CD4-positive, alpha-beta T cell treated with Interleukin-4 for 1 hour (primary cell): Measurements from ENCODE around the gene HOGA1.
"Not testable (repeated sequence)": the region's sequence is repeated elsewhere in the genome, so short reads cannot be mapped to it uniquely, and the experiment has no call there.

Experiments used
- DNase-seq, 2 donors: peaks; one replicate each; pipeline ENCODE4 v3.0.0-alpha.2; 2020 to 2022

Gene HOGA1

DNA sequence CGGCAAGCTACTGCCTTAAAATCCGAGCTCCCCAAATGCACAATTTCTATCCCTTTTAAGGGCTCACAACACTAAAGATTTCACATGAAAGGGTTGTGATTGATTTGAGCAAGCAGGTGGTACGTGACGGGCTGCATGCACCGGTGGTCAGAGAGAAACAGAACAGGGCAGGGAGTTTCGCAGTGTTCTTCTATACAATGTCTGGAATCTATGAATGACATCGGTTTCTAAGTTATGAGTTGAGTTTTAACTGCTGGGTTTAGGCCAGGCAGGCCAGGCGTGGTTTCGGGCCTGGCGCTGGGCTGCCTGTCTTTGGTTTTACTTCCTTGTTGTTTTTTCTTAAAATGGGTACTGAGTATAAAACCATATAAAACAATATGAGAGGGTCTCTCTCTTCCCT, 28.6 kb upstream of the HOGA1 start:
- not testable (repeated sequence) for DNase-seq

DNA sequence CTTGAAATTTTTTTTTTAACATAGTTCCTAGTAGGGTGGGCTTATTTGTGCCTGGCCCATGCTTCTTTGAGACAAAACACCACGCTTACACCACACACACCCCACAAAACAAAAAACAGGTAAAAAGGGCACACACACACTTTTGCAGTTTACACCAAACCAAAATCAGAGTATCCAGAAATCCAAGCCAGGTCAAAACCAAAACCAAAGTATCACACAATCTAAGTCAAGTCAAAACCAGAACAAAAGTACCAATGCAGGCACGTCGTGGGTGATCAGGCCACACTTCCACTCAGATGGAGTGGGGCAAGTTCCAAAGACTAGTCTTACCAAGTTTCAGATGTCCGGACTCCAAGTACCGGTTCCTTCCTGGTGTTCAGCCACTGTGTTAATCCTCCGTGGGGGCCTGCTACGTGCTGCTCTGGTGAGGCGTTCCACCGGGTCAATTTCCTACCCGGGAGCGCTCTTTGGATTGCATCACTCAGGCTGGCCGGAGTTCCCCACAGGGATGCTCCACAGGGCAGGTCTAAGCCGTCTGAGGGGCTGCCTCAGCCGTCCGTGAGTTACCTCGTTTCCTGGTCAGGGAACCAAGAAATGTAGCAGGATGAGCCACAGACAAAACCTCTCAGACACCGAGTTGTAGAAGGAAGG, 23.3 kb upstream of the HOGA1 start:
- not testable (repeated sequence) for DNase-seq

DNA sequence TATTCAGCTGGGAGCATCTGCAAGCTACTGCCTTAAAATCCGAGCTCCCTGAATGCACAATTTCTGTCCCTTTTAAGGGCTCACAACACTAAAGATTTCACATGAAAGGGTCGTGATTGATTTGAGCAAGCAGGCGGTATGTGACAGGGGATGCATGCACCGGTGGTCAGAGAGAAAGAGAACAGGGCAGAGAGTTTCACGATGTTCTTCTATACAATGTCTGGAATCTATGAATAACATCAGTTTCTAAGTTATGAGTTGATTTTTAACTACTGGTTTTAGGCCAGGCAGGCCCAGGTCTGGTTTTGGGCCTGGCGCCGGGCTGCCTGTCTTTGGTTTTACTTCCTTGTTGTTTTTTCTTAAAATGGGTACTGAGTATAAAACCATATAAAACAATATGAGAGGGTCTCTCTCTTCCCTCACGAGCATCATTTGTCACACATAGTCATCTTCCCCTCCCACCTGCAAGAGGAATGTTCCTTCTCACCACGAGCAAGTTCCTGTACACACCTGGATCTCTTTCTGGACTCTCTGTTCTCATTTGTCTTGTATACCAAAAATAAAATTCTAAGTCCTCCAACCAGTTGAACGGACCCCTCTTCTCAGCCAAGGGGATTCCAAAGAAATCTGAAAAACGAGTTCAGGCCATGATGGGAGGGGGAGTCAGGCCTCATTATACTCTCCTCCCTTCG, 22.7 kb upstream of the HOGA1 start:
- DNase-seq: not testable (repeated sequence)

DNA sequence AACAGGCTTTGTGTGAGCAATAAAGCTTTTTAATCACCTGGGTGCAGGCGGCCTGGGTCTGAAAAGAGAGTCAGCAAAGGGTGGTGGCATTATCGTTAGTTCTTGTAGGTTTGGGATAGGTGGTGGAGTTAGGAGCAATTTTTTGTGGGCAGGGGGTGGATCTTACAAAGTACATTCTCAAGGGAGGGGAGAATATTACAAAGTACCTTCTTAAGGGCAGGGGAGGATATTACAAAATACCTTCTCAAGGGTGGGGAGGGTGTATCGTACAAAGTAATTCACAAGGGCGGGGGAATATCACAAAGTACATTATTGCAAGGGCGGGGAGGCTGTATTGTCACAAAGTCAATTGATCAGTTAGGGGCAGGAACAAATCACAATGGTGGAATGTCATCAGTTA, 21.9 kb upstream of the HOGA1 start:
- DNase-seq: not testable (repeated sequence)

DNA sequence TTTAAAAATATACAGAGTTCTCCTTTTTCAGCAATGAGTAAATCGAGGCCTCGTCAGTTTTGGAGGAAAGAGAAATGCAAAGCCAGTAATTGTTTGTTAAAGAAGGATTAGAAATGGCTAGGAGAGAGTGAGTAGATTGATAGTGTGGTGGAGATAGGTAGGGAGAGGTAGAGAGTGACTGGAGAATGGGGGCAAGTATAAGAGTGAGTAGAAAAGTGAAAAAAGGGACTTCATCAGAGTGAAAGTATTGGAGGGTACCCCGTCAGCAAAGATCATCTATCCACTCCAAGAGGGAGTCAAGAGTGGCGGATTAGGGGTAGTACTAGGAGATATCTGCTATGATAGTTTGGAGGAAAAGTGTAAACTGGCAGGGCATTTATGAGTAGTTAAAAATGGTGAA, 20.9 kb upstream of the HOGA1 start:
- DNase-seq: no peak

DNA sequence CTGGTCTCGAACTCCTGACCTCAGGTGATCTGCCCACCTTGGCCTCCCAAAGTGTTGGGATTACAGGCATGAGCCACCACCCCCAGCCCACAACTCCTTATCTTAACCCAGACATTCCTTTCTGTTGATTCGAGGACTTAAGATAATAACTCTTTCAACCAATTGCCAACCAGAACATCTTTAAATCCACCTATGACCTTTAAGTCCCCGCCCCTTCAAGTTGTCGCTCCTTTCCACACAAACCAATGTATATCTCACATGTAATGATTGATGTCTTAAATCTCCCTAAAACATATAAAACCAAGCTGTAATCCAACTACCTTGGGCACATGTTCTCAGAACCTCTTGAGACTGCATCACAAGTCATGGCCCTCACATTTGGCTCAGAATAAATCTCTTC, 19.4 kb upstream of the HOGA1 start:
- no peak for DNase-seq

DNA sequence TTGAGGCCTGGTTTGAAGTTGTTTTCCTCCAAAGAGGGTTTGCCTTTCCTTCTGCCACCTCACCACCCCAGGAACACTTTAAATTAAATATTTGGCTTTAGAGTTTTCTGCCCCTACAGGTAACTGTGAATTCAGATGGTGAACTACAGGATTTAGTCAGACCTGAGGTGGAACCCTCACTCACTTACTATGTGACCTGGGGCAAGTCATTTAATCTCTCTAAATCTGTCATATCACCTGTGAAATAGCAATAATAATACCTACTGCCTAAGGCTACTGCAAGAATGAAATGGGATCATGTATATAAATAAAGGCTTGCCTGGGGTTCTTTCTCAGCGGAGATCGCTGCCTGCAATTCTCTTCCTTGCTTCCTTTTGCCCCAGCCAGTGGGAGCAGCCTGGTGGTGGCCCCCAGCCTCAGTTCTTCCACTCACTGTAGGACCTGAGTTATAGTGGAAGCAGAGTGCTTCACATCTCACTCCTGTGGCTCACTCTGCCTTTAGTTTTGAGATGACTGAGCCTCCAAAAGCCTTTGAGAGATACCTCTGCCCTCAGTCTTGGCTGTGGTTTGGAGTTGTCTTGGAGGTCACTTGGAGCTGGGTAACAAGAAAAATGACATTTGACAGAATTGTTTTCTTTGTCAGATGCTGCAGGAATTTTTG, 17.7 kb upstream of the HOGA1 start:
- DNase-seq: no peak

DNA sequence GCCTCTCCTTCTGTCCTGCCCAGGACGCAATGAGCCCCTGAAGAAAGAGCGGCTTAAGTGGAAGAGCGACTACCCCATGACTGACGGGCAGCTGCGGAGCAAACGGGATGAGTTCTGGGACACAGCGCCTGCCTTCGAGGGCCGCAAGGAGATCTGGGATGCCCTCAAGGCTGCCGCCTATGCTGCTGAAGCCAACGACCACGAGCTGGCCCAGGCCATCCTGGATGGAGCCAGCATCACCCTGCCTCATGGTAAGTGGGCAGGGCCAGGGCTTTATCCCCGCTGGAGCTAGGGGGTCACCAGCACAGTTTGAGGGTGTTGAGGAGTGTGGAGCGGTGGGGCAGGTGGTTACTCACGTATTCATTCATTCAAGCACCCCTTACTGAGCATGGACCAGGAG, 16.3 kb upstream of the HOGA1 start:
- no peak for DNase-seq

DNA sequence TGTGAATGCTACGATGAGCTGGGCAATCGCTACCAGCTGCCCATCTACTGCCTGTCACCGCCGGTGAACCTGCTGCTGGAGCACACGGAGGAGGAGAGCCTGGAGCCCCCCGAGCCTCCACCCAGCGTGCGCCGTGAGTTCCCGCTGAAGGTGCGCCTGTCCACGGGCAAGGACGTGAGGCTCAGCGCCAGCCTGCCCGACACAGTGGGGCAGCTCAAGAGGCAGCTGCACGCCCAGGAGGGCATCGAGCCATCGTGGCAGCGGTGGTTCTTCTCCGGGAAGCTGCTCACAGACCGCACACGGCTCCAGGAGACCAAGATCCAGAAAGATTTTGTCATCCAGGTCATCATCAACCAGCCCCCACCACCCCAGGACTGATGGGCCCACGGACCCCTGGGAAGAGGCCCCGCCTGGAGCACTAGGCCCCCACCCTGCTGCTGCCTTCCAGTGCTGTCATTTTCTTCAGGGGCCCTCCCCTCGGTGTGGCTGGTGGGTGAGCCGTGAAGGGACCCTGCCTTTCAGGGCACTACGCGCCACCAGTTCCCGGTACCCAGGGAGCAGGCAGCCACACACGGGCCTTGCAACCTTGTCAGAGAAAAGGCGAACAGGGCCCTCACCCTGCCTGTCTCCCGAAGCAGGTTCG, 13.9 kb upstream of the HOGA1 start:
- no peak for DNase-seq

DNA sequence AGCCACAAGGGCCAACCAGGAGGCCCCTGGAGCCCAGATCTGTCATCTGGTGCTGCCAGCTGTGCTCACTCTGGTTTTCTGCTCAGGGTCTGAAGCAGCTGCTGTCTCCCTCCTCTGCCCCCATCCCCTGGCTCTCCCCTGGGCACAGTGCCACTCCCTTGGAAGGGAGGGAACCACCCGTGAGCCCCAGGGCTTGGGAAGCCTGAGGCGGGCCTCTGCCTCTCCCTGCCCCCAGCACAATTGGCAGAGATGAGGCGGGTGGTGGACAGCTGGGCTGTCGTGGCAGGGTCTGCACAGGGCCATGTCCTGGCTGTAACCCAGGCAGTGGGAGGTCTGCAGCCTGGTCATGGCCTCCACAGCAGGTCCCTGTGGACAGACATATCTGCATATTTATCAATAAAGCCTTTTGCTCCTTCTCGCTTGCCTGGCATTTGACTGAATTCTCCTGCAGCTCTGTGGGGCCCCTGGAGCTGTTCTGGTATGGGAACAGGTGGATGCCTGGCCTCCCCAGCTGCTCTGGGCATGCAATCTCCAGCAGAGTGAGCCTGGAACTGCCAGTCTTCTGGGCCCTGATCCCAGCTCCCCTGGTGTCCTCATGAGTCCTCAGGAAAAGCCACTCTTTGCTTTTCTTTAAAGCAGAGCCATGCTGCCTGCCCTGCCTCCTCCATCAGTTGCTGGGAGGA, 13.3 kb upstream of the HOGA1 start:
- DNase-seq: no peak

DNA sequence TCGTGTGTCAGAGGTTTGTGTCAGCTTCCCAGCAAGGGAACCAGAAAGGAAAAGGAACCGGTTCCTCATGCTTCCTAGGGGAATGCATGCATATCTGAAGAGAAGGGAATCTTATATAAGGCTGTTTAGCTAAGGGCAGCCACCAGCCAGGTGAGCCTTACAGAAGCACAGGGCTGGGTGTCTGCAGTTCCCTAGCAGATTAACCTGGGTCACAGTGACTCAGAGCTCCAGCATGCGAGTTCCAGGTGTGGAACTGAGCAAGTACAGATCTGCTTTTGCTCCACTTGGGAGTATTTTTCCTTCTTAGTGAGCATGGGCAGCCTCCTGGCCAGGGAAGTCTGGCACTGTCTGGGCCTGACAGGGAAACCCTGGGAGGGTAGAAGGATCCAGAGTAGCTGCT, 12.6 kb upstream of the HOGA1 start:
- DNase-seq: no peak

DNA sequence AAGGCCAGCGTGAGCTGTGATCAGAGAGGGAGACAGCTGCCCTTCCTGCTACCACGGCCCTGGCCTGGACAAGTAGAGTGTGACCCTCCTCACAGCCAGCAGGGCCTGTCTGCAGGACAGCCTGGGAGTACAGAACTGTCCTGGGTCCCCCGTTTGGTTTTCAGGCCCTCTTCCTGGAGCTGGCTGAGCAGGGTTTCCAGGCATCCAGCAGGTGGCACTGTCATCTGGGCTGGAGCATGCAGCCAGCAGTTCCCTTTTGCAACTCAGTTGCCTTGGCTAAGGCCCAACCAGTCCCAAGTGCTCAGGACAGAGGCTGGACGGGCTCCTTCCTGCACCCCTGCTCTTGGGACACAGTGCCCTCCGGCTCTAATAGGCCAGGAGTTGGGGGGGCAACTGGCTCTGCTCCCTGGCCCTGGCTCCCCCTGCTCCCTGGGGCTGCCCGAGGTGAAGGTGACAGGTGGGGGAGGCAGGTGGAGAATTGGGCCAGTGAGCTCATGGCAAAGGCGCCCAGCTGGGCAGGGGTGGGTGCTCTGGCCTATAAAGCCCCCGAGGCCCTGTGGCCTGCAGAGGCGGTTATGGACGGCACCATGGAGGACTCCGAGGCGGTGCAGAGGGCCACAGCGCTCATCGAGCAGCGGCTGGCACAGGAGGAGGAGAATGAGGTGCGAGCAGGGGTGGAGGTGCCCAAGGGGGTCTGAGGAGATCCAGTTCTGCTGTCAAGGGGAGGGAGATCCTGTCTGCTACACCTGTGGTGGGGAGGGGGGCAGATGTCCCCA, 11.8 kb upstream of the HOGA1 start, which contains the start of gene ANKRD2:
TSS of gene ANKRD2 (plus strand) at position 566 of the 776 bp plus-strand sequence. CDS start at position 576, 10 bp downstream.
- DNase-seq: peak; percentile 41 to 59

DNA sequence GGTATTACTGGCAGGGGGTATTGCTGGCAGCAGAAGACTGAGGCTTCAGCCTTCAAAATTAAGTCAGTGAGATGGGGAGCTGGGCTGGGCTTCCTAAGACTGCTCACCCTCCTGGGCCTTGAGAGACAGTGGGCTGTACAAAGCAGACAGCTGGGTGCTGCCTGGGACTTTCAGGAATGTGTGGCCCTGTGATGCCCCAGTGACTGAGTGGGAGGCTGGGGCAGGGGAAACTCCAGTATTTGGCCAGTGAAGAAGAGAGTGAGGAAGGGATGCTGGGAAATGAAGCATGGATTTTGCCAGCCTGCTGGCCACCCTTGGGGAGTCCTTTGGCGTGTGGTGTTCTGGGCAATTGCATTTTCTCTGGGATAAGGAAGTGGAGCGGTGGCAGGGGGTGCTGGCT, 11.2 kb upstream of the HOGA1 start:
- no peak for DNase-seq

DNA sequence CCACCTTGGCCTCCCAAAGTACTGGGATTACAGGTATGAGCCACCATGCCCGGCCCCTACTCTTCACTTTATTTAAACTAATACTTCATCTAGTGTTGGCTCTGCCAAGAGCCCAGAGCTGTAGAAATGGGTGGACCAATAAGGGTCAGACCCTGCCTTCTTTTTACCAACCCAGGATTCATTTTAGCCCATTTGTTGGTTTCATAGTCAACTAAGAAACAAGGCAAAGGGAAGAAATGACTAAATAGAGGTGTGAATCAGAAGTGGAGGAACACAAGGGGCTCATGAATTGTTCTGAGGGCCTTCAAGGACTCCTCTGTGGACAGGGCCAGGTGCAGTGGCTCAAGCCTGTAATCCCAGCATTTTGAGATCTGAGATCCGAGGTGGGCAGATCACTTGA, 10.5 kb upstream of the HOGA1 start:
- no peak for DNase-seq

DNA sequence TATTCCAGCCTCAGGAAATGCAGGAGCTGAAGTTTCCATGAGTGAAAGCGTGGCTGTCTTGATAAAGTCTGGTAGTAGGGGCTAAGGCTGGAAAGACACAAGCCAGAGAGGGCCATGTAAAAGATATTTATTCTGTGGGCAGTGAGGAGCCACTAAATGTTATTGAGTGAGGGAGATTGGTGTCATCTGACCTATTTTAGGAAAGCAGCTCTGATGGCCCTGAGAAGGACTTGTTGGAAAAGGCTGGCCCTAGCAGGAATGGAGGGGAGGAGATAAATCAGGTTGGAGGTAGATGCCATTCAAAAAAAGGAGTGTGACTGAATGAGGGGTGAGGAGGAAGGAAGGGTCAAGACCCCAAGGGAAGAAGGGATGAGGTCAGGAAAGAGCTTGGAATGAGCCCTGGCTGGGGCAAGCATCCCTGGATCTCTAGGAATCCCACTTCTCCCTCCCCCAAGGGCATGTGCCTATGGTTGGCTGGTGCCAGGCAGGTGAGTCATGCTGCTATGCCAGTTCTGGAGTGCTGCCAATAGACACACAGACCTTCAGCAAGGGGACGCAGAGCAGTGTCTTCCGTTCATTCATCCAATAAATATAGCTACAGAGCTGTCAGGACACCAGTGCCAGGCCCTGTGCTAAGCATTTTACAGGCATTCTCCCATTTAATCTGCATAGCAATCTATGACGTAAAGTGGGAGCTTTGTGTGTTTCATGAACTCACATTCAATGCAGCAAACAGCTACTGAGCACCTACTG, 9.6 kb upstream of the HOGA1 start:
- DNase-seq: no peak

DNA sequence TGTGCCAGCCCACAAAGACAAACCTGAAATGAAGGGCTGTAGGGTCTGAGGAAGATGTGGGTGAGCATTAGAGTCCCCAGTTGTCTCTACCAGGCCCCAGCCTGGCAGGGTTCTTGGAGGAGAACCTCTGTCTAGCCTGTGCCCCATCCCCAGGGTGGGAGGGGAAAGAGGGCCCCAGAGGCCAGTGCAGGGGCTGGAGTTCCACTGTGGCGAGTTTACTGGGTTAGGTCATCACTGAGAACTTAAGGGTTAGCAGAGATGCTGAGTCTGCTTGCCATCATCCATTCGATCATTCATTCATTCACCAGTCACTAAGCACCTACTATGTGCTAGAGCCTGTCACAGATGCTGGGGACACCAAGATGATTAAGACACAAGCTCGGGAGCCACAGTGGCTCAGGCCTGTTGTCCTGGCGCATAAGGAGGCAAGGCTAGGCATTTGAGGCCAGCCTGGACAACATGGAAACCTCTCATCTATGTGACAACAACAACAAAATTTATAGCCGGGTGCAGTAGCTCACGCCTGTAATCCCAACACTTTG, 9.0 kb upstream of the HOGA1 start:
- DNase-seq: no peak

DNA sequence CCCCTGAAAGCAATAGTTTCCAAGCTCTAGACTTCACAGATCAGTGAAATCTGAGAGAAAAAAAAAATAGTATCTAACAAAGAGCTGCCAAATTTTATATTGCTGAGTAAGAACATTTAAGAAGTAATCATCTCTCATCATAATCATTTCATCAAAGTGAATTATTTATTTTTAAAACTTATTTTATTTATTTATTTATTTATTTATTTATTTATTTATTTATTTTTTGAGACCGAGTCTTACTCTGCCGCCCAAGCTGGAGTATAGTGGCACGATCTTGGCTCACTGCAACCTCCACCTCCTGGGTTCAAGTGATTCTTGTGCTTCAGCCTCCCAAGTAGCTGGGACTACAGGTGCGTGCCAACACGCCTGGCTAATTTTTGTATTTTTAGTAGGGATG, 7.7 kb upstream of the HOGA1 start:
- not testable (repeated sequence) for DNase-seq

DNA sequence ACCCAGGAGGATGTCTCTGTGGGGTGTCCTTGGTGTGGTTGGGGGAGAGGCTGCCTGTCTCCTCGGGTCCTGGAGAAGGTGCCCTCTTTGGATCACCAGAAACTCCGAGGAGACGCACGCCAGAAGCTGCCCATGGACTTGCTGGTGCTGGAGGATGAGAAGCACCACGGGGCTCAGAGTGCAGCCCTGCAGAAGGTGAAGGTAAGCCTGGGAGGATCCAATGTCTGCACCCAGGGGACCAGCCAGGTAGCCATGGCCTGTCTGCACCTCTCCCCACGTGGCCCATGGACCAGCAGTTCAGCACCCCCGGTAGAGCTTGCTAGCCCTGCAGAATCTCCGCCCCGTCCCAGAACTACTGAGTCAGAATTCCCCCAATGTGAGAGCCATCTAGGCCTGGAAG, 6.5 kb upstream of the HOGA1 start:
- DNase-seq: no peak

DNA sequence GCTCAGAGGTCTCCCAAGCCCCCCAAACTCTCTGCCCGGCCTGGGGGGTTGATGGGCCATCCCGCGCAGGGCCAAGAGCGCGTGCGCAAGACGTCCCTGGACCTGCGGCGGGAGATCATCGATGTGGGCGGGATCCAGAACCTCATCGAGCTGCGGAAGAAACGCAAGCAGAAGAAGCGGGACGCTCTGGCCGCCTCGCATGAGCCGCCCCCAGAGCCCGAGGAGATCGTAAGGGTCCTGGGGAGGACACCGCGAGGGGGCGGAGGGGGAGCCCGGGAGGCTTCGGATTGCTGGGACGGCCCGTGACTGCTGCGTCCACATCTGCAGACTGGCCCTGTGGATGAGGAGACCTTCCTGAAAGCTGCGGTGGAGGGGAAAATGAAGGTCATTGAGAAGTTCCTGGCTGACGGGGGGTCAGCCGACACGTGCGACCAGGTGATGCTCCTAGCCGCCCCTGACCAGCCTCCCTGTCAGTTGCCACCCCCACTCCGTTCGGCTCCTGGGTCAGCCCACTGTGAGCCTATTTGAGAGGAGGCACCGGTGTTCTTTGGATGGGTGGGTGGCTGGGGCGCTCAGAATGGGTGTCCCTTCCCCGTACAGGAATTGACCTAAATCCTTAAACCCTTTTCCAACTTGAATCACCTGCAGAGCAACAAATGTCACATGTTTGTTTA, 5.9 kb upstream of the HOGA1 start:
- DNase-seq: no peak
